GM21515 (cell line): Measurements from ENCODE around the gene PACRG.

Experiments used
- ATAC-seq: cut with Tn5 transposase; IDR thresholded peaks from one replicate; pipeline ENCODE4 v1.9.1; 2021; ENCODE audit not compliant: unreplicated experiment

Gene PACRG

DNA sequence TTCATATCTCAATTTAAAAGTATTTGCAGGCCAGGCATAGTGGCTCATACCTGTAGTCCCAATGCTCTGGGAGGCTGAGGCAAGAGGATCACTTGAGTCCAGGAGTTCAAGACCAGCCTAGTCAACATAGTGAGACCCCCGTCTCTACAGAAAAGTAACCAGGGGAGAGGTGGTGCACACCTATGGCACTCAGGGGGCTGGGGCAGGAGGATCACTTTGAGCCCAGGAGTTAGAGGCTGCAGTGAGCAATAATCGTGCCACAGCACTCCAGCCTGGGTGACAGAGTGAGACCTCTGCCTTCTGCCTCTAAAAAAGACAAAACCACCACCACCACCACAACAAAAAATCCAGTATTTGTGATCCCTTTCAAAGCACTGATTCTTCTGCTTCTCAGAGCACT, 501.3 kb downstream of the PACRG start:
- no peak for ATAC-seq

- no peak for ATAC-seq
Observed at GRCh38 chr6:163230901-163231300, 503.1 kb downstream of the PACRG start.

DNA sequence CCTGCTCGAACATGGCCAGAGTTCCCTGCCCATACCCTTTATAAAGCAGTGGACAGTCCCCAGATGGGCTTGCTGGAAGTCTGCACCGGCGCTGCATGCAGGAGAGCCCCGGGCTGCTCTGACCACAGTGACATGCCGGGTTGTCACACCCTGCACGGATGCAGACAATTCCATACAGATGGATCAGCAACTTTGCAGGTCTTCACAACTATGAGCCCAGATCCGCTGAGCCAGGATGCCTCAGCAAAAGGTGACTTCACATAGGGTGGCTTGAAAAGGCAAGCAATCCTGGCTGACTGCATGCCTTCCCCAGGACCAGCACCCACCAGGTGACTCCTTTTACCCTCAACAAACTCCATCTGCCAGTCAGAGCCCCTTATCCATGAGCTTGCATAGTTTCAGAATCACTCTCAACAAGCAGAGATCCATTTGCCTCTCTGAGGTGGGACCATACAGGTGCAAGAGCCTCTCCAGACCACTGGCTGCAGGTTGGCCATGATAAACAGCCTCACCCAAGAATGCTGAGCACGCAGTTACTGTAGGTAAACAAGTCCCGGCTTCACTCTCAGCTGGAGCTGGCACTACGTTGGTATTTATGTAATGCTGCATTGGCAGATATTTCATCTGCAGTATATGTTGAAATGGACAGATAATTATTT, 503.7 kb downstream of the PACRG start:
- ATAC-seq, result no peak

- no peak for ATAC-seq
Observed at GRCh38 chr6:163232015-163232523, 504.3 kb downstream of the PACRG start.

GRCh38 chr6:163232649-163233048, 504.9 kb downstream of the PACRG start:
- ATAC-seq, result no peak

- no peak for ATAC-seq
Observed at GRCh38 chr6:163237110-163237509, 509.3 kb downstream of the PACRG start.

DNA sequence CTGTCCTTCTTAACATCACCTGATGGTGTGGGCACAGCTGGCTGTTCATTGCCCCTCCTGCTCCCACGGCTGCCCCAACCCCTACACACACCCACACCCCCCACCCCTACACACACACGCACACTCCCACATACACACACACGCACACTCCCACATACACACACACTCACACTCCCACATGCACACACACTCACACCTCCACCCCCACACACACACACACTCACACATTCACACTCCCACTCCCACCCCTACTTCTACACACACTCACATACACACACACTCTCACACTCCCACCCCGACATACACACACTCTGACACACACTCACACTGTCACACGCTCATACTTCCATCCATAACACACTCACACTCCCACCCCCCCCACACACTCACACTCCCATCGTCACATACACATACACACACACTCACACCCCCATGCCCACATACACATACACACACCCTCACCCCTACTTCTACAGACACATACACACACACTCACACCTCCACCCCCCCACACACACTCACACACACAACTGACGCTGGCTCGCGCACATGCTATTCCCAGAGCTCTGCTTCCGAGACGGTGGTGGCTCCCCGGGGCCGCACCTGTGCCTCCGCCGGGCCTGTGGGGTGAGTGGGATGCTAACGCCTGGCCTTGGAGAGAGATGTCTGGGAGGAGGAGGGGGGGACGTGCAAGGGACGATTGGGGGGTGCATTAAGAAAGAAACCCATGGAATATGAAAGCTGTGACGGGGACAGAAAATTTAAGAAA, 512.0 kb downstream of the PACRG start:
- ATAC-seq, result no peak

GRCh38 chr6:163240556-163240955, 512.8 kb downstream of the PACRG start:
- ATAC-seq, result no peak

DNA sequence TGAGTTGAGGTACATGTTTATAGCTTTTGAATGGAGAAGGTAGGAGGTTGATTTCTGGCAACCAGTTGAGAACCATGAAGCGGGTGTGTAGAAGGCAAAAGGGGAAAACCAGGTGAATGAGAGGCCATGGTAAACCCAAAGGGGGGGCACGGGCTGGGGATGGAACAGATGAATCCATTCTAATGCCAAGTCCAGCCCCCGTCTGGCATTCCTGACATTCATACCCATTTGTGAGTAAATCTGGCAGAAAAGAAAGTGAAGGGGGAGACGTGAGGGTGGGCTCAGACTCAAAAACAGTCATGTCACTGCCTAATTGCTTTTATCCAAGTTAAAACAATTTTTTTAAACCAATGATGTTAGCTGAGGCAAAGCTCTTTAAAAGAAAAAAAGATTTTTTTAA, 513.9 kb downstream of the PACRG start:
- no peak for ATAC-seq

- no peak for ATAC-seq
Observed at GRCh38 chr6:163243083-163243482, 515.3 kb downstream of the PACRG start.

DNA sequence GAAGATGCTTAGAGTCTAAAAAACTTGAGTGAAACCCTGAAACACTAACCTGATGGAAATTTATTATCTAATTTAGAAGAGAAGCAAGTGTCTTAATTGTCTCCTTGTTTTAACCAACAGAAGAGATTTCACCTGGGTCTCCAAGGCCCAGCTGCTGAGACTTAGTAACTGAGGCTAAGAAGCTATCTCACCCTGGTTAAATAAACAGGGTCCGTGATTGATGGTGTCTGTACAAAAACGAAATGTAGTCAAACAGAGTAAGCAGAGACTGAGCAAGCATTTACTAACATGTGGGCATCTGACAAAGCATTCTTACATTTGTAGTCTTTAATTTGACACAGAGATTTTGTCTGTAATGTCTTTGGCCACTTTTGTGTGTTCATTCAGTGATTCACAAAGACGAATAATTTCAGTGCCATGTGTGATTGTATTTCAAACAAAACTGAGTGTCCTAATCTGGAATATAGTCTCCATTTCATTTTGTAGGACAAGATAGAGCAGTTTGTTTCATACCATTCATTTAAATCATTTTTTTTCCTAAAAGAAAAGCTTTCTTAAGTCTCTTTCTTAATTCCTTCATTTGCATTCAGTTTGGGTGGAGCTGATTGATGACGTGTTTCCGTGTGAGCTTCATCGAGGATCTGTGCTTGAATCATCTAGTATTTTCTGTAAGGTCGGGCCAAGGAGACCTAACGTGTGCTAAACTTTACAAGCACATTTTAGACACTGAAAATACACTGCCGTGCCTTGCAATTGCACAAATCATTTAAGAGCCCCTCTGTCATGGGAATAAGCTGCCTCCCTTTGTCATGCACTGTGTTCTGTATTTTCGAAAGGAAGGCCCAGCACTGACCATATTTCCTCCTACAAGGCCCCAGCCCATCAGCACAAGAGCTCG, 516.2 kb downstream of the PACRG start:
- no peak for ATAC-seq

DNA sequence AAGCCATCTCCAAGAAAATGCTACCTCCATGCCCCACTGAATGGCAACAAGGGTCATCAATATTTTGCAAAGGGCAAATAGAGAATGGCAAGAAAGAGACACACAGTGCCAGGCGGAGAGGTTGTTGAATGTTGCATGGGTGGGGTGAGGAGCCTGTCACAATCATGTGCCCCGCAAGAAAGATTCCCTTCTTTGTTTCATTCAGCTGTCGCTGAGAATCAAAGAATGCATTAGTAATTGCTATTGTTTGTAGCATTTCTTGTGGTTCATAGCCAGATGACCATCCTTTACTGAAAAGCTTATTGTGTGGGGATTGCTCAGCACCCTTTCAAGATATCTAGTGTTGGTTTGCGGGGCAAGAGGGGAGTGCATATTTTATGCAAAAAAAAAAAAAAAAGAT, 520.3 kb downstream of the PACRG start:
- no peak for ATAC-seq

DNA sequence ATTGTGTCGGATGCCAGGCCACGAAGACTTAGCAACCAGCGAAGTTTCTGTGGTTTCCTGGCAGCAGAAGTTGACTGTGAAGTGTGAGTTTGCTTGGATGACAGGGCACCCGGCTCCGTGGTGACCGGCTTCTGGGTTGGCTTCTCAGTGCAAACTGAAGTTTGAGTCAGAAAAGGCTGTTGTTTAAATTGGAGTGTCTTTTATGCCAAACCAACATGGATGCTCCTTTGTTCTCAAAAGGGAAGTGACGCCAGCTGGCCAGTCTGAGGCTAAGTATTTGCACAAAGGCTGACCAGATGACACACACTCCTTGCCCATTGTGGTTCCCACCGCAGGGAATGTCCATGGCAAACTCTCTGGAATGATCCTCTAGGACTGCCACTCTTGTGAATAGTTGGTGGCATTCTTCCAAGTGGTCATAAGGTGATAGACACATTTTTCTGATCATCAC, 521.9 kb downstream of the PACRG start:
- ATAC-seq, result no peak

DNA sequence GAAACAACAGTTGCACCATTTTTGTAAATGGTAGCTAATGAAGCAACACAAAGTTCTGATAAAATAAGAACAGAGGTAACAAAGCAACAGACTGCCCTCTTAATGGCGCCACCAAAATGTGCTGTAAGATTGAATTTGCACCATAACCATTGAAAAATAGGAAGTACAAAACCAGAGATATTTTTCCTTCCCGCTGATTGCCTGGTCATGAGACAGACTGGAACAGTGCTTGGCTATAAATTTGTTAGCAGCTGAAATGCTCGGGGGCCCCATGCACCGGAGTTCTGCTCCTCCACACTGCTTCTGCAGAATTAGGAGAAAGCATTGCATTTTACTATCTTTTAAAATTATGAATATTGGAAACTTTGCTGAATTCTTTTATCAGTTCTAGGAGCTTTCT, 522.3 kb downstream of the PACRG start:
- ATAC-seq, result no peak

- ATAC-seq, result no peak
Observed at GRCh38 chr6:163252061-163252591, 524.4 kb downstream of the PACRG start.

GRCh38 chr6:163253556-163254213, 525.9 kb downstream of the PACRG start:
- ATAC-seq, result no peak

DNA sequence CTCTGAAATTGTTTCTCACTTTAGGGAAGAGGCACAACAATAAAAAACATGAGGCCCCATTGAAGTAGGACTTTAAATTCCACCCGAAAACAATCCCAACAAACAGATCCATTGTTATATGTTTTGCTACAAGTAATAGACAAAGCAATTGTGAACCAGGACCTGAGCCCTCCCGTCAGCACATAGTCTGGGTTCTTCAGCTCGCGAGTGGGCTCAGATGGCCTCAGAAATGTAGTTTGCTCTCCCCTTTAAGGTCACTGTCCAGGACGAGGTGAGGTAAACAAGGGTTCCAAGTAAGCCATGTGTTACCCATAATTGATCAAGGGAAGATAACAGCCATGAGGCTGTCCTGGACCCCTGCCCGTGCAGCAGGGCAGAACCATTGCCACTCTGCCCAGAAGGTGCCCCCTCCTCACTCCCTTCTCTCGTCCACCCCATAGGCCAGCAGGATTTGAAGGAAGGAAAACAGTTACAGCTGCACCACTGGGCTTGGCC, 526.6 kb downstream of the PACRG start:
- no peak for ATAC-seq

DNA sequence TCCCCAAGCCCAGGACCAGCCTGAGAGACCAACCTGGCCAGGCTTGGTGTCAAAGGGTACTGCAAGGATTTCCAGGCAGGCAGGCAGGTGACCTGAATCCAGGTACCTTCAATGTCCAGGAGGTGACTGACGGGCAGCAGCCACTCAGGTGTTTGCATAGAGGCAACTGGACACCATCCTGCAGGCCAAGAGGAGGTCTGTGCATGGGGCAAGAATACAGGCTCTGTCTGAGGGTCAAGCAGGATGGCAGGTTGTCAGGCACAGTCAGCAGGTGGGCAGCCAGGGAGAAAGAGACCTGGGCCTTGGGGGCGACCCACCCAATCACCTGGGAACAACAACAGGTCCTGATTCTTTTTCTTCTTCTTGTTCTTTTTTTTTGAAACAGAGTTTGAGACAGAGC, 527.5 kb downstream of the PACRG start:
- ATAC-seq, result no peak

DNA sequence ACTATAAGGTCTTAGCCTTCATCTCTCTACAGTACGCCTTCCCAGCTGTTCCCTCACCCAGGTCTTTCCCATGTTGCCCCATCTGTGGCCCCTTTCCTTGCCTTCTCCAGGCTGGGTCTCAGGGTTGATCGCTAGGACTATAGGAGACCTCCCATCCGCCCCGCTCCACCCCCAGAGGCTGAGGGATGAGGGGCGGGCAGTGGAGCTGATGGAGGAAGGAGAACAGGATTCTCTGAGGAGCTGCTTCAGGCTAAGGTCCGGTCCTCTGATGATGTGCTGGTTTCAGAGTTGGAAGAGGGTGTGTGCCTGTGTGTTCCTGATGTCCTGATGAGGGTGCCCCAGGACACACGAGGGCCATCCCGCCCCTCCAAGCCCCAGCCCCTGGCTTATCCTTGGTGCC, 531.9 kb downstream of the PACRG start:
- no peak for ATAC-seq

GRCh38 chr6:163260111-163260895, 532.5 kb downstream of the PACRG start:
- no peak for ATAC-seq
